OCI-LY1 (cell line): Measurements from ENCODE around the gene WDFY2.
A peak's percentile ranks its signal among the peaks of the same experiment; 100 is the strongest.

ENCODE experiments used
- H2AFZ ChIP-seq: fragments of 200-600 bp; sonication (generic), shearing (Covaris generic); 2 replicates; pipeline ENCODE4 v1.6.0; 2014; ENCODE audit warnings: antibody characterized with exemption, mild to moderate bottlenecking, low read length
- H3F3A ChIP-seq: fragments of 200-600 bp; sonication (generic), shearing (Covaris generic); 2 replicates; pipeline ENCODE4 v1.6.0; 2014; ENCODE audit warnings: mild to moderate bottlenecking, antibody characterized with exemption, low read length, moderate library complexity; ENCODE audit not compliant: insufficient read depth
- H3K27ac ChIP-seq: fragments of 200-600 bp; sonication (generic); 2 replicates; pipeline ENCODE4 v1.5.1; 2014; ENCODE audit warnings: low read length, mixed run types, mild to moderate bottlenecking, low read depth; ENCODE audit not compliant: poor library complexity, severe bottlenecking
- H3K27me3 ChIP-seq: fragments of 200-600 bp; sonication (generic); 2 replicates; pipeline ENCODE4 v1.6.0; 2014; ENCODE audit warnings: antibody characterized with exemption, mild to moderate bottlenecking, low read length, moderate library complexity; ENCODE audit not compliant: insufficient read depth
- H3K36me3 ChIP-seq: fragments of 200-600 bp; sonication (generic); 2 replicates; pipeline ENCODE4 v1.6.1; 2014; ENCODE audit warnings: mild to moderate bottlenecking, antibody characterized with exemption, low read length, moderate library complexity, mixed read lengths; ENCODE audit not compliant: insufficient read depth
- H3K4me1 ChIP-seq: fragments of 200-600 bp; sonication (generic); 2 replicates; pipeline ENCODE4 v1.5.1; 2014; ENCODE audit warnings: mild to moderate bottlenecking, low read length, moderate library complexity; ENCODE audit not compliant: insufficient read depth, severe bottlenecking
- H3K4me2 ChIP-seq: fragments of 200-600 bp; sonication (generic), shearing (Covaris generic); 2 replicates; pipeline ENCODE4 v1.6.1; 2014; ENCODE audit warnings: low read length
- H3K4me3 ChIP-seq: fragments of 200-600 bp; sonication (generic); 2 replicates; pipeline ENCODE4 v1.5.1; 2014; ENCODE audit warnings: low read length, low read depth, mild to moderate bottlenecking, mixed read lengths; ENCODE audit not compliant: poor library complexity, severe bottlenecking
- H3K79me2 ChIP-seq: fragments of 200-600 bp; shearing (Covaris generic); 2 replicates; pipeline ENCODE4 v1.6.1; 2016; ENCODE audit warnings: mixed run types, low read length, mixed read lengths; ENCODE audit not compliant: insufficient read depth
- H3K9ac ChIP-seq: fragments of 200-600 bp; sonication (generic), shearing (Covaris generic); 2 replicates; pipeline ENCODE4 v1.6.1; 2014; ENCODE audit warnings: mild to moderate bottlenecking, low read length, mixed read lengths
- H3K9me2 ChIP-seq: fragments of 200-600 bp; sonication (generic), shearing (Covaris generic); 2 replicates; pipeline ENCODE4 v1.6.1; 2014; ENCODE audit warnings: low read depth, mild to moderate bottlenecking, low read length, mixed read lengths
- H3K9me3 ChIP-seq: fragments of 200-600 bp; shearing (Covaris generic); 2 replicates; pipeline ENCODE4 v1.6.1; 2014; ENCODE audit warnings: low read length, mixed read lengths
- H4K20me1 ChIP-seq: fragments of 200-600 bp; sonication (generic), shearing (Covaris generic); 2 replicates; pipeline ENCODE4 v1.6.0; 2016; ENCODE audit warnings: mild to moderate bottlenecking, low read length; ENCODE audit not compliant: insufficient read depth
- EZH2 ChIP-seq: fragments of 200-600 bp; sonication (generic), shearing (Covaris generic); IDR thresholded peaks from 2 replicates; pipeline ENCODE4 v1.8.0; 2017; ENCODE audit warnings: borderline replicate concordance, mixed run types, mild to moderate bottlenecking, antibody characterized with exemption, low read length, moderate library complexity, mixed read lengths
- TF ChIP-seq, protein P1 (sequence below): fragments of 200-600 bp; sonication (generic), shearing (Covaris generic); IDR thresholded peaks from 2 replicates; pipeline ENCODE4 v1.5.1; 2017; ENCODE audit warnings: mild to moderate bottlenecking, antibody characterized with exemption, low read length, moderate library complexity, mixed read lengths

The WDFY2 gene

DNA sequence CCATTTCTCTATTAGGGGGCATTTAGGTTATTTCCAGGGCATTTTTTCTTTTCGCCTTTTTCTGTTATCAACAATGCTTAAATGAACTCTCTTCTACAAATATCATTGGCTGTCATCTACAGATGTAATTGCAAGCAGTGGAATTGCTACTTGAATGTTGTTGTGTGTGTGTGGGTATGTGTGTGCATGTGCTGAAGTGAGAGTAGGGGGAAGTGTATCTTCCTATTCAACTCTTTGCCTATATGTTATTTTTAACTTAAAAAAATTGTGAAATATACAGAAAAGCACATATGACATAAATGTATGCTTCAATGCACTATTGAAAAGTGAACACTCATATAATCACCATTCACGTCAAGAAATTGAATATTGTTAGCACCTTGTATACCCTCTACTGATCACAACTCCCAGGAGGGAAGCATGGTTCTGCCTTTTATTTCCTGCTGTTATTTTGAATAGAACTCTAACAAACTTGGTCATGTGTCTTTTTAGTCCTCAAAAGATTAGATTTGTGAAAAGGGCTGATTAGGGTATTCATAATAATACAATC is 24.7 kb downstream of the WDFY2 start:
- TF ChIP-seq, protein P1, sequence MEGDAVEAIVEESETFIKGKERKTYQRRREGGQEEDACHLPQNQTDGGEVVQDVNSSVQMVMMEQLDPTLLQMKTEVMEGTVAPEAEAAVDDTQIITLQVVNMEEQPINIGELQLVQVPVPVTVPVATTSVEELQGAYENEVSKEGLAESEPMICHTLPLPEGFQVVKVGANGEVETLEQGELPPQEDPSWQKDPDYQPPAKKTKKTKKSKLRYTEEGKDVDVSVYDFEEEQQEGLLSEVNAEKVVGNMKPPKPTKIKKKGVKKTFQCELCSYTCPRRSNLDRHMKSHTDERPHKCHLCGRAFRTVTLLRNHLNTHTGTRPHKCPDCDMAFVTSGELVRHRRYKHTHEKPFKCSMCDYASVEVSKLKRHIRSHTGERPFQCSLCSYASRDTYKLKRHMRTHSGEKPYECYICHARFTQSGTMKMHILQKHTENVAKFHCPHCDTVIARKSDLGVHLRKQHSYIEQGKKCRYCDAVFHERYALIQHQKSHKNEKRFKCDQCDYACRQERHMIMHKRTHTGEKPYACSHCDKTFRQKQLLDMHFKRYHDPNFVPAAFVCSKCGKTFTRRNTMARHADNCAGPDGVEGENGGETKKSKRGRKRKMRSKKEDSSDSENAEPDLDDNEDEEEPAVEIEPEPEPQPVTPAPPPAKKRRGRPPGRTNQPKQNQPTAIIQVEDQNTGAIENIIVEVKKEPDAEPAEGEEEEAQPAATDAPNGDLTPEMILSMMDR: no peak
- H3K4me3 ChIP-seq: no peak overlapping the region
- H3K27ac ChIP-seq: no peak overlapping the region
- no peaks in the 10 kb centered on the region for H3K36me3 ChIP-seq
- H3K9me2 ChIP-seq: no peaks in the 10 kb centered on the region
- H3K9ac ChIP-seq: no peak overlapping the region
- no peak overlapping the region for H3K4me2 ChIP-seq
- no peaks in the 10 kb centered on the region; the same call in 1 of the 2 replicates for H3F3A ChIP-seq
- no peaks in the 10 kb centered on the region for H3K79me2 ChIP-seq
- no peaks in the 10 kb centered on the region for H3K4me1 ChIP-seq
- no peaks in the 10 kb centered on the region for H3K27me3 ChIP-seq
- H3K9me3 ChIP-seq: no peaks in the 10 kb centered on the region
- H4K20me1 ChIP-seq: no peaks in the 10 kb centered on the region
- H2AFZ ChIP-seq: no peak overlapping the region

DNA sequence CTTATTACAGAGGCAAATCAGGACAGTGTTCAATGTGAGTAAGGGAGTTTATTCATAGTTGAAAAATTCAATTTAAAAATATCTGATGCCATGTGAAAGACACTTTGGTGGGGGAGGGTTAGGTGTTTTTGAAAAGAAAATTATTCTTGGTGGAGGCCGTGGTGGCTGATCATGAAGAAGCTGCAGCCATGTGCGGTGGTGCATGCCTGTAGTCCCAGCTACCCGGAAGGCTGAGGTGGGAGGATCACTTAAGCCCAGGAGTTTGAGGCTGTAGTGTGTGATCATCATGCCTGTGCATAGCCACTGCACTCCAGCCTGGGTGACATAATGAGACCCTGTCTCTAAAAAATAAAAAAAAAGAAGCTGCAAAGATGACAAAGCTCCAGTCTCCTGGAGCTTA is 28.6 kb downstream of the WDFY2 start:
- no peak for TF ChIP-seq EZH2
- H3K4me3 ChIP-seq: no peak overlapping the region
- no peaks in the 10 kb centered on the region for H3K36me3 ChIP-seq
- H3K79me2 ChIP-seq: no peaks in the 10 kb centered on the region
- no peaks in the 10 kb centered on the region for H3K9me3 ChIP-seq
- no peak overlapping the region for H3K27ac ChIP-seq
- no peaks in the 10 kb centered on the region; the same call in 1 of the 2 replicates for H3F3A ChIP-seq
- H3K9ac ChIP-seq: no peak overlapping the region
- H3K9me2 ChIP-seq: no peaks in the 10 kb centered on the region
- no peak overlapping the region for H2AFZ ChIP-seq
- H3K4me1 ChIP-seq: peaks cover 9% of the 10 kb centered on the region
- H3K4me2 ChIP-seq: no peak overlapping the region
- no peaks in the 10 kb centered on the region for H4K20me1 ChIP-seq
- no peaks in the 10 kb centered on the region for H3K27me3 ChIP-seq

- Histone ChIP-seq H2AFZ (no peak overlapping the region), H3K79me2 (no peaks in the 10 kb centered on the region), H3K9me2 (no peaks in the 10 kb centered on the region), H3K27ac (no peak overlapping the region), H3F3A (no peaks in the 10 kb centered on the region; the same call in 1 of the 2 replicates), H3K36me3 (no peaks in the 10 kb centered on the region), H3K4me2 (no peak overlapping the region), H3K4me1 (peaks cover 9% of the 10 kb centered on the region), H3K9ac (no peak overlapping the region), H4K20me1 (no peaks in the 10 kb centered on the region), H3K27me3 (no peaks in the 10 kb centered on the region), H3K9me3 (no peaks in the 10 kb centered on the region), H3K4me3 (no peak overlapping the region)
- TF ChIP-seq EZH2: no peak
- TF ChIP-seq, protein P1: no peak
These were observed 29.3 kb downstream of the WDFY2 start for GRCh38 chr13:51613535-51613934.

DNA sequence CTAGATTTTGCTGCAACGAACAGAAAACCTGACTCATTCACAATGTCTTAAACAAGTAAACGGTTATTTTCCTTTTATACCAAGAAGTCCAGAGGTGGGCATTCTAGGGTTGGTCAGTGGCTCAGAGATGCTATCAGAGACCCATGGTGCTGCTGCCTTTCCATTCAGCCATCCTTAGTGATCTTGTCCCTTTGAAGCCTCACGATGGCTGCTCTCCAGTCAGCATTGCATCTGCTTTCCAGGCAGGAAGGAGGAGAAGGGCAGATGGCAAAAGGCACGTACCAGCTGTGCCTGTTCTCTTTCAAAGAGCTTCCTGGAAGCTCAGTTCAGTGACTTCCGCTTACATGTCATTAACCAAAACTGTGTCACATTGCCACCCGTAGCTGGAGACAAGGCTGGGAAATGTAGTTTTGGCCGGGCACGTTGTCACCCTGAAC is 30.1 kb downstream of the WDFY2 start:
- H3K9ac ChIP-seq: no peak overlapping the region; the same call in 1 of the 2 replicates
- H3K79me2 ChIP-seq: no peaks in the 10 kb centered on the region

More for the DNA sequence above, 30.1 kb downstream of the WDFY2 start:
- H3K4me3 ChIP-seq: peak overlapping the region; percentile 50
- no peaks in the 10 kb centered on the region for H3K9me2 ChIP-seq
- H3K27me3 ChIP-seq: no peaks in the 10 kb centered on the region
- no peaks in the 10 kb centered on the region for H3K9me3 ChIP-seq
- no peaks in the 10 kb centered on the region for H3K36me3 ChIP-seq
- peak overlapping the region; percentile 81; the same call in 1 of the 2 replicates for H2AFZ ChIP-seq
- H3F3A ChIP-seq: no peaks in the 10 kb centered on the region
- H4K20me1 ChIP-seq: no peaks in the 10 kb centered on the region
- H3K4me2 ChIP-seq: peak overlapping the region; percentile 75
- H3K4me1 ChIP-seq: peaks cover 9% of the 10 kb centered on the region
- TF ChIP-seq EZH2: no peak
- TF ChIP-seq, protein P1: no peak
- no peak overlapping the region for H3K27ac ChIP-seq
